H9 (cell line): ENCODE measurements around the gene COL4A4. TPM values are rescaled to one million over a fixed set of nuclear protein-coding genes. Genes with fewer than 3 reads are reported as not detected.

ENCODE experiments used
- DNase-seq: peaks from one replicate; pipeline ENCODE4 v3.0.0-alpha.2; 2017
- H2AFZ ChIP-seq: one replicate; pipeline ENCODE4 v1.6.1; 2013; ENCODE audit warnings: mild to moderate bottlenecking, low read length, control low read depth, moderate library complexity
- H2AK5ac ChIP-seq: 2 replicates; pipeline ENCODE4 v1.6.1; 2013; ENCODE audit warnings: low read length, control low read depth, mixed read lengths; ENCODE audit not compliant: insufficient read length
- H2BK120ac ChIP-seq: one replicate; pipeline ENCODE4 v1.6.1; 2013; ENCODE audit warnings: low read depth, mild to moderate bottlenecking, low read length, control low read depth, inconsistent platforms; ENCODE audit not compliant: poor library complexity, severe bottlenecking
- H2BK12ac ChIP-seq: 2 replicates; pipeline ENCODE4 v1.6.1; 2013; ENCODE audit warnings: low read length, control low read depth, mixed read lengths, low read depth; ENCODE audit not compliant: insufficient read length
- H2BK15ac ChIP-seq: 2 replicates; pipeline ENCODE4 v1.6.1; 2013; ENCODE audit warnings: low read depth, low read length, control low read depth
- H2BK20ac ChIP-seq: one replicate; pipeline ENCODE4 v1.6.1; 2013; ENCODE audit warnings: low read depth, mild to moderate bottlenecking, low read length, control low read depth, inconsistent platforms; ENCODE audit not compliant: poor library complexity, severe bottlenecking
- H2BK5ac ChIP-seq: 2 replicates; pipeline ENCODE4 v1.6.1; 2013; ENCODE audit warnings: low read length, control low read depth, mixed read lengths; ENCODE audit not compliant: insufficient read length
- H3K14ac ChIP-seq: 2 replicates; pipeline ENCODE4 v1.6.1; 2013; ENCODE audit warnings: low read length, control low read depth; ENCODE audit not compliant: insufficient read depth
- H3K18ac ChIP-seq: 2 replicates; pipeline ENCODE4 v1.6.1; 2013; ENCODE audit warnings: low read depth, mild to moderate bottlenecking, mixed read lengths, low read length, control low read depth; ENCODE audit not compliant: insufficient read length
- H3K23ac ChIP-seq: 2 replicates; pipeline ENCODE4 v1.6.1; 2013; ENCODE audit warnings: low read length, control low read depth, mixed read lengths, low read depth; ENCODE audit not compliant: insufficient read length
- H3K23me2 ChIP-seq: 2 replicates; pipeline ENCODE4 v1.6.1; 2013; ENCODE audit warnings: low read depth, mild to moderate bottlenecking, mixed read lengths, low read length, control low read depth; ENCODE audit not compliant: insufficient read length, poor library complexity, severe bottlenecking
- H3K27ac ChIP-seq: 2 replicates; pipeline ENCODE4 v1.5.1; 2013; ENCODE audit warnings: low read length, control low read depth, mixed read lengths, low read depth; ENCODE audit not compliant: insufficient read length
- H3K27me3 ChIP-seq: 2 replicates; pipeline ENCODE4 v1.6.1; 2013; ENCODE audit warnings: low read length, control low read depth, inconsistent platforms; ENCODE audit not compliant: insufficient read depth
- H3K4ac ChIP-seq: 2 replicates; pipeline ENCODE4 v1.6.1; 2013; ENCODE audit warnings: low read depth, mild to moderate bottlenecking, control low read depth, inconsistent platforms, low read length, moderate library complexity
- H3K4me1 ChIP-seq: 2 replicates; pipeline ENCODE4 v1.6.1; 2013; ENCODE audit warnings: low read length, control low read depth, inconsistent platforms; ENCODE audit not compliant: insufficient read depth
- H3K4me2 ChIP-seq: 2 replicates; pipeline ENCODE4 v1.6.1; 2013; ENCODE audit warnings: low read length, control low read depth, mixed read lengths; ENCODE audit not compliant: insufficient read length, insufficient read depth
- H3K56ac ChIP-seq: 2 replicates; pipeline ENCODE4 v1.6.1; 2013; ENCODE audit warnings: low read depth, mild to moderate bottlenecking, mixed read lengths, low read length, control low read depth; ENCODE audit not compliant: insufficient read length
- H3K79me1 ChIP-seq: 2 replicates; pipeline ENCODE4 v1.6.1; 2013; ENCODE audit warnings: low read depth, mild to moderate bottlenecking, moderate library complexity, low read length, control low read depth, inconsistent platforms; ENCODE audit not compliant: insufficient read depth, poor library complexity, severe bottlenecking
- H3K79me2 ChIP-seq: 2 replicates; pipeline ENCODE4 v1.6.1; 2013; ENCODE audit warnings: low read length, control low read depth, inconsistent platforms; ENCODE audit not compliant: insufficient read depth
- H3K9ac ChIP-seq: 2 replicates; pipeline ENCODE4 v1.6.1; 2013; ENCODE audit warnings: low read length, control low read depth, mixed read lengths; ENCODE audit not compliant: insufficient read length; ENCODE audit errors: extremely low read depth
- H3K9me3 ChIP-seq: one replicate; pipeline ENCODE4 v1.6.1; 2013; ENCODE audit warnings: low read depth, low read length, inconsistent platforms; ENCODE audit not compliant: control insufficient read depth
- H3T11ph ChIP-seq: one replicate; pipeline ENCODE4 v1.6.1; 2013; ENCODE audit warnings: mild to moderate bottlenecking, low read length, control low read depth, inconsistent platforms
- H4K20me1 ChIP-seq: one replicate; pipeline ENCODE4 v1.6.1; 2013; ENCODE audit not compliant: control insufficient read depth, insufficient read length, insufficient read depth
- H4K5ac ChIP-seq: 2 replicates; pipeline ENCODE4 v1.6.1; 2013; ENCODE audit warnings: low read depth, mild to moderate bottlenecking, mixed read lengths, low read length, control low read depth; ENCODE audit not compliant: insufficient read length
- H4K8ac ChIP-seq: replicated peaks from 2 replicates; pipeline ENCODE4 v1.6.1; 2013; ENCODE audit warnings: low read length, control low read depth, mixed read lengths, low read depth; ENCODE audit not compliant: insufficient read length
- H4K91ac ChIP-seq: 2 replicates; pipeline ENCODE4 v1.6.1; 2013; ENCODE audit warnings: low read depth, mild to moderate bottlenecking, moderate library complexity, mixed read lengths, low read length, control low read depth; ENCODE audit not compliant: insufficient read length
- H3K27ac Mint-ChIP-seq, 3 experiments: 2 replicates in 2 of 3; 3 replicates in 1 of 3; pipeline ENCODE4 v1.8.0; 2020 to 2021; ENCODE audit warnings: mixed read lengths in 3 of 3, mild to moderate bottlenecking in 1 of 3, moderate library complexity in 1 of 3
- H3K27me3 Mint-ChIP-seq: 2 replicates; pipeline ENCODE4 v1.8.0; 2021; ENCODE audit warnings: low read depth, mild to moderate bottlenecking, moderate library complexity, mixed read lengths
- H3K36me3 Mint-ChIP-seq, 3 experiments: 2 replicates in 2 of 3; 3 replicates in 1 of 3; pipeline ENCODE4 v1.8.0; 2020 to 2021; ENCODE audit warnings: low read depth in 3 of 3, mixed read lengths in 3 of 3; ENCODE audit not compliant: insufficient read depth in 1 of 3
- H3K4me1 Mint-ChIP-seq, 2 experiments: 2 replicates each; pipeline ENCODE4 v1.8.0; 2020; ENCODE audit warnings: mixed read lengths in 2 of 2
- H3K4me3 Mint-ChIP-seq, 2 experiments: 2 replicates in 1 of 2; 3 replicates in 1 of 2; pipeline ENCODE4 v1.8.0; 2020 to 2021; ENCODE audit warnings: mild to moderate bottlenecking in 2 of 2, mixed read lengths in 2 of 2, moderate library complexity in 1 of 2
- H3K9me3 Mint-ChIP-seq, 2 experiments: 2 replicates in 1 of 2; 3 replicates in 1 of 2; pipeline ENCODE4 v1.8.0; 2020; ENCODE audit warnings: mild to moderate bottlenecking in 2 of 2, mixed read lengths in 2 of 2, moderate library complexity in 1 of 2
- WGBS: extraction: QIAGEN DNeasy Blood & Tissue Kit; methylation state at CpG from one replicate; pipeline ENCODE4 v1.1.7; 2013; ENCODE audit warnings: missing lambda C conversion rate, low lambda C conversion rate, mixed read lengths; ENCODE audit not compliant: insufficient read length; ENCODE audit errors: extremely low coverage; 5-methylcytosine and 5-hydroxymethylcytosine counted together
- total RNA-seq: library from RNA; stranded (reverse); gene quantifications from 2 replicates; pipeline ENCODE4 v1.2.1, GENCODE V29; 2021
- TF ChIP-seq, protein P1 (sequence below): fragments of 200-600 bp; sonication (generic); conservative IDR thresholded peaks from 3 replicates; pipeline ENCODE4 v1.8.0; 2021; ENCODE audit warnings: antibody characterized with exemption, mild to moderate bottlenecking

Gene COL4A4
- total RNA-seq, 1 experiment from 2014 or later = 0.92 TPM

DNA sequence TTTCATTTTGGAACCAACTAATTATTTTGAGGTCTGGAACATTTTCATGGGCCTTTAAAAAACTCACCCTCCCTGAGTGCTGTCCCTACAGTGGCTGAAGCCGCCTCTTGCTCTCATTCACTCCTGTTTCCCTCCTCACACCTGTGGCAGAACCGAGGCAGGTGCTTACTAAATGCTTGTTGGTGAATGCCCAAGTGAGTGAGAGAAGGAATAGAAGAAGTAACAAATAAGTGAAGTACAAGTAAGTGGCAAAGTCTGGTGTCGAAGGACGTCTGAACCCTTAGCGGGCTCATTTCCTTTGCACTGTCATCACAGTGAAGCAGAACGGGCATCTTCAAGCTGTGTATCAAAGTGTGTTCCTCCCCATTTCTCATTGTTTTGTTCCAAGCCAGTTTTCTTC is 192.9 kb downstream of the COL4A4 start:
- no peak overlapping the region for H3K14ac ChIP-seq
- H3K4me3 Mint-ChIP-seq = no peak overlapping the region
- no peak overlapping the region for H3K23ac ChIP-seq
- no peaks in the 10 kb centered on the region for H3K4me1 ChIP-seq
- no peak overlapping the region for H2AFZ ChIP-seq
- H3T11ph ChIP-seq = no peak overlapping the region
- WGBS = no CpG with 5 or more reads among the region's 6 CpGs
- no peak overlapping the region for H2BK5ac ChIP-seq
- H3K56ac ChIP-seq = no peak overlapping the region
- no peak overlapping the region for H2BK120ac ChIP-seq
- no peak overlapping the region for H3K4ac ChIP-seq
- H3K9ac ChIP-seq = no peak overlapping the region
- H4K20me1 ChIP-seq = no peaks in the 10 kb centered on the region
- H3K27ac ChIP-seq = no peak overlapping the region
- no peak overlapping the region for H2BK20ac ChIP-seq
- H3K79me2 ChIP-seq = no peaks in the 10 kb centered on the region
- H2AK5ac ChIP-seq = no peak overlapping the region
- H3K27me3 ChIP-seq = no peaks in the 10 kb centered on the region
- no peaks in the 10 kb centered on the region for H3K27me3 Mint-ChIP-seq
- no peak overlapping the region for H3K4me2 ChIP-seq
- no peaks in the 10 kb centered on the region for H3K9me3 ChIP-seq
- TF ChIP-seq, protein P1, sequence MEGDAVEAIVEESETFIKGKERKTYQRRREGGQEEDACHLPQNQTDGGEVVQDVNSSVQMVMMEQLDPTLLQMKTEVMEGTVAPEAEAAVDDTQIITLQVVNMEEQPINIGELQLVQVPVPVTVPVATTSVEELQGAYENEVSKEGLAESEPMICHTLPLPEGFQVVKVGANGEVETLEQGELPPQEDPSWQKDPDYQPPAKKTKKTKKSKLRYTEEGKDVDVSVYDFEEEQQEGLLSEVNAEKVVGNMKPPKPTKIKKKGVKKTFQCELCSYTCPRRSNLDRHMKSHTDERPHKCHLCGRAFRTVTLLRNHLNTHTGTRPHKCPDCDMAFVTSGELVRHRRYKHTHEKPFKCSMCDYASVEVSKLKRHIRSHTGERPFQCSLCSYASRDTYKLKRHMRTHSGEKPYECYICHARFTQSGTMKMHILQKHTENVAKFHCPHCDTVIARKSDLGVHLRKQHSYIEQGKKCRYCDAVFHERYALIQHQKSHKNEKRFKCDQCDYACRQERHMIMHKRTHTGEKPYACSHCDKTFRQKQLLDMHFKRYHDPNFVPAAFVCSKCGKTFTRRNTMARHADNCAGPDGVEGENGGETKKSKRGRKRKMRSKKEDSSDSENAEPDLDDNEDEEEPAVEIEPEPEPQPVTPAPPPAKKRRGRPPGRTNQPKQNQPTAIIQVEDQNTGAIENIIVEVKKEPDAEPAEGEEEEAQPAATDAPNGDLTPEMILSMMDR = no peak
- H3K79me1 ChIP-seq = no peaks in the 10 kb centered on the region
- no peak overlapping the region for H3K18ac ChIP-seq
- no peak overlapping the region for H2BK12ac ChIP-seq
- H2BK15ac ChIP-seq = no peak overlapping the region
- H3K27ac Mint-ChIP-seq = no peak overlapping the region; a peak in 2 of 7 replicates
- peaks cover 3% of the 10 kb centered on the region in 2 experiments; a peak in 1 of 4 replicates for H3K4me1 Mint-ChIP-seq
- no peak for DNase-seq
- H3K36me3 Mint-ChIP-seq = peaks cover 0 to 4% (median 0%) of the 10 kb centered on the region in 3 experiments; a peak in 1 of 7 replicates
- H3K23me2 ChIP-seq = no peaks in the 10 kb centered on the region
- no peak overlapping the region for H4K91ac ChIP-seq
- no peaks in the 10 kb centered on the region for H3K9me3 Mint-ChIP-seq
- H4K8ac ChIP-seq = no peak overlapping the region
- no peak overlapping the region for H4K5ac ChIP-seq
